Activated T-helper 1 cell treated with anti-CD3 and anti-CD28 coated beads, Interleukin-12 subunit alpha, Interleukin-12 subunit beta, Interleukin-2, Interleukin-4 antibody, amounts not matched to agents 30 ng/mL and 10 ng/mL and 1 ng/mL, durations not matched to agents 14 hours and 24 hours and 36 hours (primary cell): ENCODE data around the gene GBP1. TPM values are rescaled to one million over a fixed set of nuclear protein-coding genes. Genes with fewer than 3 reads are reported as not detected.
"Not testable (repeated sequence)": the region's sequence is repeated elsewhere in the genome, so short reads cannot be mapped to it uniquely, and the experiment has no call there.

Experiments used
- DNase-seq: peaks from one replicate; pipeline ENCODE4 v3.0.0; 2021; ENCODE audit warnings: low spot score
- H3K27ac Mint-ChIP-seq: one replicate; pipeline ENCODE4 v1.8.0; 2021; ENCODE audit warnings: mild to moderate bottlenecking, mixed read lengths
- H3K27me3 Mint-ChIP-seq: one replicate; pipeline ENCODE4 v1.8.0; 2022; ENCODE audit warnings: mild to moderate bottlenecking, moderate library complexity, mixed read lengths; ENCODE audit not compliant: insufficient read depth
- H3K36me3 Mint-ChIP-seq: one replicate; pipeline ENCODE4 v1.8.0; 2021; ENCODE audit warnings: low read depth, mixed read lengths
- H3K4me1 Mint-ChIP-seq: one replicate; pipeline ENCODE4 v1.8.0; 2021; ENCODE audit warnings: low read depth, mixed read lengths
- H3K4me3 Mint-ChIP-seq: one replicate; pipeline ENCODE4 v1.8.0; 2021; ENCODE audit warnings: mild to moderate bottlenecking, moderate library complexity, mixed read lengths
- H3K9me3 Mint-ChIP-seq: one replicate; pipeline ENCODE4 v1.8.0; 2021; ENCODE audit warnings: mixed read lengths
- intact Hi-C: fragments of 100-400 bp; cut with micrococcal nuclease; formaldehyde crosslinking; loops from one replicate; pipeline ENCODE4 v1.15.1; 2024
- total RNA-seq: library from RNA; stranded (reverse); gene quantifications from 2 replicates; pipeline ENCODE4 v1.2.3, GENCODE V29; 2022

GBP1 gene
- total RNA-seq, 1 donor from 2014 or later, result 39.1 TPM

- H3K9me3 Mint-ChIP-seq, H3K27ac Mint-ChIP-seq, DNase-seq, intact Hi-C loops, H3K27me3 Mint-ChIP-seq, H3K4me3 Mint-ChIP-seq: not testable (repeated sequence)
- Mint-ChIP-seq H3K36me3 (peaks cover 38% of the 10 kb centered on the region), H3K4me1 (peaks cover 23% of the 10 kb centered on the region)
These were observed 15.8 kb downstream of the GBP1 start for GRCh38 chr1:89049187-89049586.

GRCh38 chr1:89047734-89048133, 17.3 kb downstream of the GBP1 start:
- Mint-ChIP-seq H3K4me1 (peaks cover 18% of the 10 kb centered on the region), H3K36me3 (peaks cover 35% of the 10 kb centered on the region), H3K27me3 (no peaks in the 10 kb centered on the region), H3K4me3 (no peak overlapping the region), H3K9me3 (peaks cover 3% of the 10 kb centered on the region), H3K27ac (no peak overlapping the region)
- intact Hi-C loops, result loop anchor here (2.0 kb wide), 1 partner anchor 555 kb away; no protein-coding TSS in a partner anchor
- no peak for DNase-seq

- intact Hi-C loops, result loop anchor here (1.0 to 2.0 kb wide), 6 partner anchors 24 to 556 kb away; partner anchors contain the start of genes GBP2 and GBP3
- peaks cover 34% of the 10 kb centered on the region for H3K36me3 Mint-ChIP-seq
- not testable (repeated sequence) for H3K4me3 Mint-ChIP-seq, H3K27me3 Mint-ChIP-seq, DNase-seq, H3K27ac Mint-ChIP-seq, H3K9me3 Mint-ChIP-seq
- H3K4me1 Mint-ChIP-seq, result peaks cover 18% of the 10 kb centered on the region
These were observed 18.5 kb downstream of the GBP1 start for GRCh38 chr1:89046318-89047183.

GRCh38 chr1:89044970-89045721, 19.9 kb downstream of the GBP1 start:
- intact Hi-C loops, result loop anchor here (5.0 kb wide), 2 partner anchors 152 to 242 kb away; partner anchors contain the start of gene GBP4
- DNase-seq, result no peak
- Mint-ChIP-seq H3K36me3 (peaks cover 32% of the 10 kb centered on the region), H3K4me3 (no peak overlapping the region), H3K9me3 (peaks cover 8% of the 10 kb centered on the region), H3K4me1 (peaks cover 29% of the 10 kb centered on the region), H3K27me3 (no peaks in the 10 kb centered on the region), H3K27ac (no peak overlapping the region)

GRCh38 chr1:89043940-89044339, 21.1 kb downstream of the GBP1 start:
- Mint-ChIP-seq H3K27ac (no peak overlapping the region), H3K4me3 (no peak overlapping the region), H3K36me3 (peaks cover 28% of the 10 kb centered on the region), H3K4me1 (peaks cover 37% of the 10 kb centered on the region), H3K9me3 (peaks cover 9% of the 10 kb centered on the region), H3K27me3 (no peaks in the 10 kb centered on the region)
- intact Hi-C loops, result loop anchor here (5.0 kb wide), 2 partner anchors 153 to 243 kb away; partner anchors contain the start of gene GBP4
- DNase-seq, result no peak

- peaks cover 1% of the 10 kb centered on the region for H3K27me3 Mint-ChIP-seq
- peaks cover 35% of the 10 kb centered on the region for H3K4me1 Mint-ChIP-seq
- no peak for DNase-seq
- intact Hi-C loops, result loop anchor here (5.0 kb wide), 2 partner anchors 155 to 245 kb away; partner anchors contain the start of gene GBP4
- H3K4me3 Mint-ChIP-seq, result no peak overlapping the region
- H3K36me3 Mint-ChIP-seq, result peaks cover 18% of the 10 kb centered on the region
- no peak overlapping the region for H3K27ac Mint-ChIP-seq
- H3K9me3 Mint-ChIP-seq, result peaks cover 10% of the 10 kb centered on the region
These were observed 22.5 kb downstream of the GBP1 start for GRCh38 chr1:89042491-89042890.

GRCh38 chr1:89041721-89042120, 23.3 kb downstream of the GBP1 start:
- Mint-ChIP-seq H3K27me3 (peaks cover 1% of the 10 kb centered on the region), H3K27ac (peak overlapping the region; percentile 69), H3K36me3 (peaks cover 18% of the 10 kb centered on the region), H3K4me1 (peaks cover 35% of the 10 kb centered on the region), H3K4me3 (peak overlapping the region; percentile 19), H3K9me3 (peaks cover 10% of the 10 kb centered on the region)
- no peak for DNase-seq
- intact Hi-C loops, result loop anchor here (1.0 to 5.0 kb wide), 13 partner anchors 12 to 678 kb away; partner anchors contain the start of genes GBP1, GBP3 and GBP4

- Mint-ChIP-seq H3K27ac (peak overlapping the region; percentile 69), H3K27me3 (peaks cover 1% of the 10 kb centered on the region), H3K4me1 (peaks cover 35% of the 10 kb centered on the region), H3K4me3 (peak overlapping the region; percentile 19), H3K9me3 (peaks cover 10% of the 10 kb centered on the region), H3K36me3 (peaks cover 18% of the 10 kb centered on the region)
- intact Hi-C loops, result loop anchor here (1.0 to 5.0 kb wide), 13 partner anchors 12 to 678 kb away; partner anchors contain the start of genes GBP1, GBP3 and GBP4
- DNase-seq, result no peak
These were observed 23.8 kb downstream of the GBP1 start for GRCh38 chr1:89041119-89041641.

GRCh38 chr1:89040315-89040626, 24.7 kb downstream of the GBP1 start:
- H3K4me3 Mint-ChIP-seq, result no peak overlapping the region
- H3K27me3 Mint-ChIP-seq, result peaks cover 1% of the 10 kb centered on the region
- DNase-seq, result no peak
- peaks cover 10% of the 10 kb centered on the region for H3K9me3 Mint-ChIP-seq
- intact Hi-C loops, result loop anchor here (2.0 to 5.0 kb wide), 3 partner anchors 25 to 247 kb away; partner anchors contain the start of genes GBP1 and GBP4
- peak overlapping the region; percentile 36 for H3K27ac Mint-ChIP-seq
- peaks cover 18% of the 10 kb centered on the region for H3K36me3 Mint-ChIP-seq
- H3K4me1 Mint-ChIP-seq, result peaks cover 36% of the 10 kb centered on the region

GRCh38 chr1:89037186-89037585, 27.8 kb downstream of the GBP1 start:
- DNase-seq, result no peak
- intact Hi-C loops, result no loop called here
- H3K9me3 Mint-ChIP-seq, result peaks cover 14% of the 10 kb centered on the region
- H3K4me3 Mint-ChIP-seq, result no peak overlapping the region
- H3K27ac Mint-ChIP-seq, result no peak overlapping the region
- peaks cover 3% of the 10 kb centered on the region for H3K27me3 Mint-ChIP-seq
- peaks cover 13% of the 10 kb centered on the region for H3K36me3 Mint-ChIP-seq
- H3K4me1 Mint-ChIP-seq, result peaks cover 44% of the 10 kb centered on the region

- intact Hi-C loops, result no loop called here
- peaks cover 25% of the 10 kb centered on the region for H3K9me3 Mint-ChIP-seq
- peaks cover 3% of the 10 kb centered on the region for H3K27me3 Mint-ChIP-seq
- H3K4me1 Mint-ChIP-seq, result peaks cover 39% of the 10 kb centered on the region
- no peak overlapping the region for H3K27ac Mint-ChIP-seq
- H3K36me3 Mint-ChIP-seq, result peaks cover 17% of the 10 kb centered on the region
- no peak for DNase-seq
- no peak overlapping the region for H3K4me3 Mint-ChIP-seq
These were observed 29.9 kb downstream of the GBP1 start for GRCh38 chr1:89035080-89035479.

- Mint-ChIP-seq H3K9me3 (peaks cover 32% of the 10 kb centered on the region), H3K36me3 (peaks cover 17% of the 10 kb centered on the region), H3K4me1 (peaks cover 39% of the 10 kb centered on the region)
- H3K27ac Mint-ChIP-seq, DNase-seq, H3K27me3 Mint-ChIP-seq, H3K4me3 Mint-ChIP-seq, intact Hi-C loops: not testable (repeated sequence)
These were observed 31.0 kb downstream of the GBP1 start for GRCh38 chr1:89034004-89034403.
